Measurements from ENCODE around the gene PRRX2. TPM values are rescaled to one million over a fixed set of nuclear protein-coding genes. Genes with fewer than 3 reads are reported as not detected.

PRRX2 gene
- total and polyA plus RNA-seq, 2 of the 4 experiments (the other 2 are of a cell fraction) = 12.7 to 35.5 TPM

DNA sequence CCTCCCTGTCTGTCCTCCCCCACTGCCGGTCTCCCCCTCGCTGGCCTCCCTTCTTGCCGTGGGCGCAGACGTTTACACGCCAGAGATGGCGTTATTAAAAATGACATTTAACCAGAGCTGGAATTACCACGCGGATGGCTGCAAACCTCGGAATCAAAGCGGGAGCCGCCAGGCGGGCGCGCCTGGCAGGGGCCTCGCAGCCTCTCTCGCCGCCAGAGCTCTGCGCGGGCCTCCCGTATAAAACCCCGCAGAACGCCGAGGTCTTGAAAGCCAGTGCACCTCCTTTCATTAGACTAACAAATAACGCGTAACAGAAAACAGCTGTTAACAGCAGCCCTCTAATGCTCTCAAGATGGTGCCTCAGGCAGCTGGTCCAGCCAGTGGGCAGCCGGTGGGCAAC lies 10.2 kb downstream of the PRRX2 start:
- no peak overlapping the region for H4K5ac ChIP-seq (ENCODE audit: low read depth, low read length)
- no TSS peak for BruUV-seq (replicated peaks)
- no peak overlapping the region for H3K27ac ChIP-seq (ENCODE audit: insufficient read depth, low read length)
- no peak overlapping the region for H3K23ac ChIP-seq (ENCODE audit: low read depth, low read length)
- H2BK5ac ChIP-seq (ENCODE audit: low read depth, low read length, poor library complexity, severe bottlenecking) = no peak overlapping the region
- no peak overlapping the region for H3K18ac ChIP-seq (ENCODE audit: low read depth, low read length)
- no peak overlapping the region for H4K8ac ChIP-seq (ENCODE audit: low read depth in 2 of 2, low read length in 2 of 2)
- ChIA-PET CTCF (interaction anchor here (0.5 kb wide), 1 partner anchor 1160 kb away, joined by 3 read pairs; no protein-coding TSS in a partner anchor), POLR2A (ENCODE audit: unreplicated experiment) (no interaction called here)
- peaks cover 10 to 95% of the 10 kb centered on the region in 2 experiments for H3K79me1 ChIP-seq (ENCODE audit: low read depth in 1 of 2, low read length in 2 of 2)
- no peak overlapping the region for H2AK5ac ChIP-seq (ENCODE audit: low read depth, low read length)
- H3K56ac ChIP-seq (ENCODE audit: extremely low read depth, insufficient read depth, low read length) = no peak overlapping the region
- H2BK120ac ChIP-seq (ENCODE audit: low read depth, low read length) = no peak overlapping the region
- no peak overlapping the region; the same call in 1 of the 2 replicates for H3K14ac ChIP-seq (replicated peaks; ENCODE audit: low read depth, low read length)
- TF ChIP-seq MAFK (IDR thresholded peaks at IDR 0.05; ENCODE audit: low read depth, low read length) (no peak), RAD21 (IDR thresholded peaks at IDR 0.05; ENCODE audit: low read length) (no peak), CEBPB (IDR thresholded peaks at IDR 0.05; ENCODE audit: low read depth, low read length) (no peak), NFE2L2 (IDR thresholded peaks at IDR 0.05; ENCODE audit: low read depth, low read length) (no peak)
- H4K20me1 ChIP-seq (ENCODE audit: insufficient read depth, low read length) = peaks cover 81% of the 10 kb centered on the region
- in situ Hi-C loops (cut with MboI; ENCODE audit: low sequenced_read_pairs) = no loop called here
- DNase-seq = no peak
- H3K4me3 ChIP-seq (ENCODE audit: insufficient read depth, low read depth, low read length) = no peak overlapping the region
- no peaks in the 10 kb centered on the region for H3K27me3 ChIP-seq (ENCODE audit: control insufficient read depth, insufficient read depth, low read length)
- no peak overlapping the region for H3K4me2 ChIP-seq (ENCODE audit: low read depth, low read length)
- H4K91ac ChIP-seq (ENCODE audit: insufficient read depth, low read depth, low read length) = no peak overlapping the region
- H2AFZ ChIP-seq (replicated peaks; ENCODE audit: low read length, poor library complexity) = no peak overlapping the region
- peaks cover 30% of the 10 kb centered on the region for H3K36me3 ChIP-seq (ENCODE audit: control insufficient read depth, insufficient read depth, low read length)
- ATAC-seq (ENCODE audit: low read depth) = no peak
- H3K9me1 ChIP-seq (ENCODE audit: insufficient read depth, low read length) = peaks cover 26% of the 10 kb centered on the region
- H3K9ac ChIP-seq (ENCODE audit: low read depth, low read length) = no peak overlapping the region
- peak overlapping the region; percentile 23; the same call in 1 of the 2 replicates for H3K4ac ChIP-seq (ENCODE audit: low read depth, low read length)
- H2AK9ac ChIP-seq (replicated peaks; ENCODE audit: low read depth, low read length, poor library complexity) = no peak overlapping the region
- dilution Hi-C loops (cut with HindIII; ENCODE audit: low sequenced_read_pairs, unreplicated experiment) = no loop called here
- no peaks in the 10 kb centered on the region for H3K9me3 ChIP-seq (ENCODE audit: control insufficient read depth, insufficient read depth, low read length)
- no peak overlapping the region for H2BK15ac ChIP-seq (ENCODE audit: low read depth, low read length)
- no peak overlapping the region for H2BK20ac ChIP-seq (ENCODE audit: low read depth, low read length)
- intact Hi-C loops (cut with micrococcal nuclease) = no loop called here
- 81% methylated on average over 18 of the region's 27 CpGs; no CpG with 5 or more reads in 1 of the 2 experiments for WGBS, 2 experiments (ENCODE audit: extremely low coverage in 2 of 2, insufficient read length in 1 of 2)
- peaks cover 11% of the 10 kb centered on the region for H3K4me1 ChIP-seq (ENCODE audit: control insufficient read depth, insufficient read depth, low read length)

All from IMR-90 (cell line).